Measurements from ENCODE around the gene SPAG17. TPM values are rescaled to one million over a fixed set of nuclear protein-coding genes. Genes with fewer than 3 reads are reported as not detected.

SPAG17 gene
- total and polyA plus RNA-seq, 2 of the 4 experiments (the other 2 are of a cell fraction): 0.10 TPM; not detected in 1

GRCh38 chr1:118154220-118154619 lies 30.8 kb downstream of the SPAG17 start:
- no peak; the same call in 1 of the 2 replicates for ATAC-seq (ENCODE audit: low read depth)
- H2AFZ ChIP-seq (replicated peaks; ENCODE audit: low read length, poor library complexity): no peak overlapping the region
- no peak overlapping the region for H2BK5ac ChIP-seq (ENCODE audit: low read depth, low read length, poor library complexity, severe bottlenecking)
- H3K27me3 ChIP-seq (ENCODE audit: control insufficient read depth, insufficient read depth, low read length): no peaks in the 10 kb centered on the region
- no peak overlapping the region for H3K23ac ChIP-seq (ENCODE audit: low read depth, low read length)
- H4K20me1 ChIP-seq (ENCODE audit: insufficient read depth, low read length): no peaks in the 10 kb centered on the region
- no TSS peak for BruUV-seq (replicated peaks)
- H3K36me3 ChIP-seq (ENCODE audit: control insufficient read depth, insufficient read depth, low read length): no peaks in the 10 kb centered on the region
- TF ChIP-seq CTCF (conservative IDR thresholded peaks at IDR 0.05; ENCODE audit: low read depth, low read length): peak; percentile 30; the same call in 1 of the 2 replicates
- no peak for TF ChIP-seq USF2 (IDR thresholded peaks at IDR 0.05; ENCODE audit: low read depth, low read length)
- TF ChIP-seq RAD21 (IDR thresholded peaks at IDR 0.05; ENCODE audit: low read length): peak; percentile 37; the same call in 1 of the 2 replicates
- H3K79me1 ChIP-seq (ENCODE audit: low read depth in 1 of 2, low read length in 2 of 2): no peaks in the 10 kb centered on the region
- H2AK9ac ChIP-seq (replicated peaks; ENCODE audit: low read depth, low read length, poor library complexity): no peak overlapping the region
- H3K18ac ChIP-seq (ENCODE audit: low read depth, low read length): no peak overlapping the region
- H3K4me3 ChIP-seq (ENCODE audit: insufficient read depth, low read depth, low read length): no peak overlapping the region
- intact Hi-C loops (cut with micrococcal nuclease) (loop anchor here (1.0 to 5.0 kb wide), 2 partner anchors 854 to 1123 kb away; no protein-coding TSS in a partner anchor), dilution Hi-C loops (cut with HindIII; ENCODE audit: low sequenced_read_pairs, unreplicated experiment) (no loop called here), in situ Hi-C loops (cut with MboI; ENCODE audit: low sequenced_read_pairs) (loop anchor here (10.0 to 25.0 kb wide), 3 partner anchors 79 to 1208 kb away; partner anchors contain the start of genes HAO2 and TBX15)
- DNase-seq: peak; percentile 1
- H3K4me1 ChIP-seq (ENCODE audit: control insufficient read depth, insufficient read depth, low read length): no peaks in the 10 kb centered on the region
- H2BK120ac ChIP-seq (ENCODE audit: low read depth, low read length): no peak overlapping the region
- H3K14ac ChIP-seq (replicated peaks; ENCODE audit: low read depth, low read length): no peak overlapping the region
- no peak overlapping the region for H3K56ac ChIP-seq (ENCODE audit: extremely low read depth, insufficient read depth, low read length)
- no peak overlapping the region for H2BK20ac ChIP-seq (ENCODE audit: low read depth, low read length)
- H3K4me2 ChIP-seq (ENCODE audit: low read depth, low read length): no peak overlapping the region
- H4K5ac ChIP-seq (ENCODE audit: low read depth, low read length): no peak overlapping the region
- no CpG with 5 or more reads among the region's 1 CpG for WGBS, 2 experiments (ENCODE audit: extremely low coverage in 2 of 2, insufficient read length in 1 of 2)
- ChIA-PET CTCF (interaction anchor here (0.6 to 1.1 kb wide), 2 partner anchors 854 kb away, joined by 3 to 5 read pairs; no protein-coding TSS in a partner anchor), POLR2A (ENCODE audit: unreplicated experiment) (no interaction called here)
- H3K9me3 ChIP-seq (ENCODE audit: control insufficient read depth, insufficient read depth, low read length): no peaks in the 10 kb centered on the region
- no peak overlapping the region for H4K91ac ChIP-seq (ENCODE audit: insufficient read depth, low read depth, low read length)
- H3K4ac ChIP-seq (ENCODE audit: low read depth, low read length): no peak overlapping the region
- H3K27ac ChIP-seq (ENCODE audit: insufficient read depth, low read length): no peak overlapping the region
- H4K8ac ChIP-seq (ENCODE audit: low read depth in 2 of 2, low read length in 2 of 2): no peak overlapping the region
- H3K9me1 ChIP-seq (ENCODE audit: insufficient read depth, low read length): no peaks in the 10 kb centered on the region
- H2AK5ac ChIP-seq (ENCODE audit: low read depth, low read length): no peak overlapping the region
- no peak overlapping the region for H3K9ac ChIP-seq (ENCODE audit: low read depth, low read length)
- no peak overlapping the region for H2BK15ac ChIP-seq (ENCODE audit: low read depth, low read length)

All from IMR-90 (cell line).